ENCODE measurements around the gene CALCB.
"Not testable (repeated sequence)": the region's sequence is repeated elsewhere in the genome, so short reads cannot be mapped to it uniquely, and the experiment has no call there.

CALCB gene, protein sequence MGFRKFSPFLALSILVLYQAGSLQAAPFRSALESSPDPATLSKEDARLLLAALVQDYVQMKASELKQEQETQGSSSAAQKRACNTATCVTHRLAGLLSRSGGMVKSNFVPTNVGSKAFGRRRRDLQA

DNA sequence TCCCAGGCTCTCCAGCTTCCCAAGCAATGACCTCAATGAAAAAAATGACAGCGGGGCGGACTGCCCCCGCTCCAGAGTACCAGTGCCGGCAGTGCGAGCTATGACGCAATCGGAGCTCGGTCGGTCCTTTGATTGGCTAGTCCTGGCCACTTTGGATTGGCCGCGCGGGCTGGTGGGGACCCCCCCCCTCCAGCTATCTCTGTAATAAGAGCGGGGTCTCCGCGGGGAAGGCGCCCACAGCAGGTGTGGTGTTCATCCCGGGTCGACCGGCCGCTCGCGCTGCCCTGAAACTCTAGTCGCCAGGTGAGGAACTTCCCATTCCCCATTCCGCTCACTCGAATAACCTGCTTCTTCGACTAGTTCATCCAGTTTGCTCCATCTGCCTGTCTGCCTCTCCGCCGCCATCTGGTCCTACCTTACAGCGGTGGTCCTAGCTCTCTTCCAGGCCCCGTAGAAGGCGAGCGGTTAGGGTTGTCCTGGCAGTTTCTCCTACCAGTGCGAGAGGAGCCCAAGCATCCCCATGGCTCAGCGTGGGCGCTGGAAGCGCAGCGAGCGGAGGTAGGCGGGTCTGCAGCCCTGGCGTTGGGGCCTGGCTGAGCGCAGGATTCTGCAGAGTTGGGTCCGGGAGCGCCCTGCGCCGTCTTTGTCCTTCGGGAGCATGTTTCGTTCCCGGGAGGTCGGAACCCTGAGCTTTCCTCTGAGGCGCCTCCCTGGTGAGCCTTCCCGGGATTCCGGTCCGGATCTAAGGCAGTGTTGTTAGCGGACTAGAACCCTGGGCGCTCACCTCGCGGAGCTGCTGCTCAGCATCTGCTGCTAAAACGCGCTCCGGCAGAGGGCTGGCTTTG, at the start of gene CALCB:
Gene CALCB (plus strand): TSS at position 233 of the 845 bp plus-strand sequence. CDS start 1,126 bp downstream, outside the sequence.
- DNase-seq (ENCODE audit: low read depth in 2 of 2) = no peak

DNA sequence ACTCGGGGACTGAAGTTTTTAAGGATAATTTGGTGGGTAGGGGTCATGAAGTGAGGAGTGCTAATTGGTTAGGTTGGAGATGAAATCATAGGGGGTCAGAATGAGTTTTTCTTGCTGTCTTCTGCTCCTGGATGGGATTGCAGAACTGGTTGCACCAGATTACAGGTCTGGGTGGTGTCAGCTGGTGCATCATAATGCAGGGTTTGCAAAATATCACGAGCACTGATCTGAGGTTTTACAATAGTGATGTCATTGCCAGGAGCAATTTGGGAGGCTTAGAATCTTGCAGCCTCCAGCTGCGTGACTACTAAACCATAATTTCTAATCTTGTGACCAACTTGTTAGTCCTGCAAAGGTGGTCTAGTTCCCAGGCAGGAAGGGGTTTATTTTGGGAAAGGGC, 46.4 kb upstream of the CALCB start:
- no peak for DNase-seq (ENCODE audit: low read depth in 2 of 2)

DNA sequence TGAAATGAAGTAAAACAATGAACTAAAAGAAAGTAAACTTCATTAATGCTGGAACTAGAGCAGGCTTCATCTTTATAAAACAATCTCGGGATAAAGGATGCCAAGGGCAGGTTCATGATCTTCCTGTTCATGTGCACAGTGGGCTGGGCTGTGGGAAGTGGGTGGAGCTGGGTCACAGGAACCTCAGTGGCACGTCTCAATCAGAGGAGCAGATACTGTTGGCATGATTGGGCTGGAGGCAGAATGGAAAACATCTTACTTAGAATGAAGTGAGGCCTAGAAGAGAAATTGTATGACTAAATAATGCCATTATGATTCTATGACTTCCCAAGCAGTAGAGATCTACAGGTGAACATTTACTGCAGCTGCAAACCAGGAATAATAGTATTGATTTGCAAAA, 45.4 kb upstream of the CALCB start:
- DNase-seq (ENCODE audit: low read depth in 2 of 2) = no peak

DNA sequence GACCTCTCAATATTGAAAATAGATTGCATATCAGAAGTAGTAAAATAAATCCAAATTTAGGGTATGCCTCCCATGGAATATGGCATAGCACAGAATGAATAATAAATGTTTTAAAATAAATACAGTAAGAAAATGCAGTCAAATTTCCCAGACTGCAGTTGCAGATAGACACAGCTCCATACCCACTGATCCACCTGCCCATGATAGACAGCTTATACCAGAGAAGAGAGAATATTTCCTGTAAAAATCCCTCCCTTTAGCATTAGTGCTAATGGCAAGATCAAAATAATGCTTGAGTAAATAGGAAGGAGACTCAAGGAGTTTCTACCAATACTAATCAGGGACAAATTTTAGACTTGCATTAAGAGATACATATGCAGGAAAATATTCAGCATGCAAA, 45.0 kb upstream of the CALCB start:
- no peak for DNase-seq (ENCODE audit: low read depth in 2 of 2)

DNA sequence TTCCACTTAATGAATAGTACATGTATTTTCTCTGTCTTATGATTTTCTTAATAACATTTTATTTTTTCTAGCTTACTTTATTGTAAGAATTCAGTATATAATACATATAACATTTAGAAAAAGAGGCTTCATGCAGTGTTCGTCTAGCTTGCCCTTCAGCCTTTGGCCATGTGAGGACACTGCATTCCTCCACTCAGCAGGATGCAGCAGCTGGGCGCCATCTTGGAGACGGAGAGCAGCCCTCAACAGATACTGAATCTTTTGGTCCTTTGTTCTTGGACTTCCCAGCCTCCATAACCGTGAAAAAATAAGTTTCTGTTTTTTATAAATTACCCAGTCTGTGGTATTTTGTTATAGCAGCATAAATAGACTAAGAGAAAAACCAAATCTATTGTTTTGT, 41.4 kb upstream of the CALCB start:
- DNase-seq (ENCODE audit: low read depth in 2 of 2) = not testable (repeated sequence)

DNA sequence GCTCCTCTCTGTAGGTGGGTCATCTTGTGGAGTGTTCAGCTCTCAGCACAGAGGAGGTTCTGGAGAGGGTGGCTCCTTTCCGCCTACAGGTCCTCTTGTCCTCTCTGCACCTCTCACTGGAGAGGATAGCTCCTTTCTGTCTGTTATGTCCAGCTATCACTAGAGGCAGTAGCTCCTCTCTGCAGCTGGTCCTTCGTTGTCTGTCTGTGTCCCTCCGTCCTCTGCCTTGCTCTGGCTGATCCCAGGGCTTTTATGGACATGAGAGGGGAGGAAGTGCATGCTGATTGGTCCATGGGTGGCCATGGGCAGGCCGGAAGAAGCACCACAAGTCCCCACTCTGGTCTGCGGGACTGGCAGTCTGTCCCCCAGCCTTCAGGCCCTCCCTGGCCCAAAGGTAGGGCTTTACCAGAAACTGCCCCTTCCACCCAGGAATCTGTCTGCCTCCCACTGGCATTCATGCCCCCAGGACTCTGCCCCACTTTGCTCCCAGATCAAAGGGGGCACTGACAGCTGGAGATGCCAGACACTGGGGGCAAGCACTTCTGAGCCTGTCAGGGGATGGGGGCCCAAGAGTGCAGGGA, 38.6 kb upstream of the CALCB start:
- no peak for DNase-seq (ENCODE audit: low read depth in 2 of 2)

DNA sequence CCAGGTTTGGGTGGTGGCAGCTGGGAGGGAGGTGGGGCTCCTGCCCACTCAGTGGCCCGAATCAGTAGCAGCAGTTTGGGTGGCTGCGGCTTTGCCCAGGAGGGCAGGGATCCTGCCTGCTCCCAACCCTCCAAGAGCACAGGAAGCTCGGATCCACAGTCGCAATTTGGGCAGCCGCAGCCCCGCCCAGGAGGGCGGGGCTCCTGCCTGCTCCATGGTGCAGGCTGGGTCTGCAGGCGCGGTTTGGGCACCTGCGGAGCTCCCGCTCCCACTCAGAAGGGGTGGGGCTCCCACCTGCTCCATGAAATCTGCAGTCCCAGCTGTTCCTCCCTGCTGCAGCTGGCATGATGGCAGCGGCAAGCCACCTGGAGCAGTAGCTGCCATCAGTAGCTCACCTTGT, 38.1 kb upstream of the CALCB start:
- DNase-seq (ENCODE audit: low read depth in 2 of 2) = no peak

DNA sequence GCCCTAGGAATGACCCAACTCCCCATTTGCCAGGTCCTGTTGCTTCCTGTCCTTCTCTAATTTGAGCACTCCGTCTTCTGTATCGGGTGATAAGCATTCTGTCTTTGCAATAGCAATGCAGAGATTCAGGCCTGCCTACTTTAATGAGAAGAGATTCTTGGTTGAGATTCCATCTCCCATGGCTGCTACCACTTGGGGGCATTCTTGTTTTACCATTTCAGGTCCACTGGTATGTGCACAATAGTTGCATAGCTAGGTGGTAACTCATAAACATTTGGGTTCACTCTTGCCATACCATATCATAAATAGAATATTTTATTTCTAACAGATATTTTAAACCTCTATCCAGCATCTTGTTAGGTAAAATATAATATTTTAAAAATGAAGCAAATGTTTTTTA, 34.4 kb upstream of the CALCB start:
- DNase-seq (ENCODE audit: low read depth in 2 of 2) = no peak

DNA sequence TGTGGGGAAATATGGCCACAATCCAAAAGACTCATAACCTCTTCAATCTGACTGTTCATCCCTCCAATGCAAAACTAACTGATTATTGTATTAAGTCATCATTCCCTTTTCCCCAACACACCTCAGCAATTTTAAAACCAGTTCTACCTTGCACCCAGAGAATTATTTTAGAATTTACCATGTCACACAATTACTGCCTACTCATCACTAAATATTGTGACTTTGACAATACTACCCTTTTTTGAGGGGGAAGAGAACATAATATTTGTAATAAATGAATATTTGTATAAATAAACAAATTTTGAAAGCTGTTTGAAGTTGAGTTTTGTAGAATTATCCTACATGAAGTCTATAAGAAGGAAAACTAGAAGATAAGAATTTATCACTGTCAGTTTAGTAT, 28.2 kb upstream of the CALCB start:
- DNase-seq (ENCODE audit: low read depth in 2 of 2) = no peak

DNA sequence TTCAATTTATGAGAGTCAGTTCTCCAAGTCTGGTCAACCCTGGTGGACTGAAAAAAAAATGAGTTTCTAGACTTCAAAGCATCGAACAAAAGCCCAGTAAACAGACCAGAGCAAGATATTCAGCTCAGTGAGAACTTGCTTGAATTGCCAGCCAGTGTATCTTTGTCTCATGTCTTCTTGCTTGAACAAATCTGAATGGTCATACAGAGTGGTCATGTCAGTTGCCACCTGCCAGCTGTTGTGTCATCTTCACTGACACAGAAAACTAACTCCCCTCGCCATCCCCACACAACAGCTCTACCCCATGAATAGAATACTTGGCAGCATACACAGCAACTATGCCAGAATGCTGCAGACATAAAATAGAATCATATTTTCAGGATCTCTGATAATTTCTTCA, 27.5 kb upstream of the CALCB start:
- no peak for DNase-seq (ENCODE audit: low read depth in 2 of 2)

DNA sequence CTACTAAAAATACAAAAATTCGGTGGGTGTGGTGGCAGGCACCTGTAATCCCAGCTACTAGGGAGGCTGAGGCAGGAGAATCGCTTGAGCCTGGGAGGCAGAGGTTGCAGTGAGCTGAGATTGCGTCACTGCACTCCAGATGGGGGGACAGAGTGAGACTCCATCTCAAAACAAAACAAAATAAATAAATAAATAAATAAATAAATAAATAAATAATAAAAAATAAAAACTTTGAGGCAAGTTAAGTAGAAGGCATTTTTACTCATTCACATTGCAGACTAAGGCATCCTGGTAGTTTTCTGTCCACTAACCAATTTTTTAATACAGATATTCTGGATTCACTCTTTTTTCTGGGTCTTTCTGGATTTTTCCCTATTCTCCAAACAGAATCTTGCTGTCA, 26.7 kb upstream of the CALCB start:
- not testable (repeated sequence) for DNase-seq (ENCODE audit: low read depth in 2 of 2)

DNA sequence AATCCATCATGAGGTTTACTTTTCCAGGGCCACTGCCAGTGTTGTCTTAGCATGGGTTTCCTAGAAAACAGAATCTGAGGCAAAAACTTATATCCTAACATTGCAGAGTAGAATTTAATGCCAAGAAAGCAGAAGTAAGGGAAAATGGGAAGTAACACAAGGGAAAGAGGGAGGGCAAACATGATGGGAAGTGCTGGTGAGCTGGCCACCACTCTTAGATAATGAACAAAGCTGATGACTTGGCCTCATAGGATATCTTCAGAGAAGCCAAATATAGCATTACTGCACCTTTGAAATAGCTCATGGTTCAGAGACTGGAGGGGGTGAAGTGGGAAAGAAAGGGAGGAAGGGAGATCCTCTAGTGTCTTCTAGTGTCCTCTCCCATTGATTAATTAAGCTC, 24.8 kb upstream of the CALCB start:
- no peak for DNase-seq (ENCODE audit: low read depth in 2 of 2)

DNA sequence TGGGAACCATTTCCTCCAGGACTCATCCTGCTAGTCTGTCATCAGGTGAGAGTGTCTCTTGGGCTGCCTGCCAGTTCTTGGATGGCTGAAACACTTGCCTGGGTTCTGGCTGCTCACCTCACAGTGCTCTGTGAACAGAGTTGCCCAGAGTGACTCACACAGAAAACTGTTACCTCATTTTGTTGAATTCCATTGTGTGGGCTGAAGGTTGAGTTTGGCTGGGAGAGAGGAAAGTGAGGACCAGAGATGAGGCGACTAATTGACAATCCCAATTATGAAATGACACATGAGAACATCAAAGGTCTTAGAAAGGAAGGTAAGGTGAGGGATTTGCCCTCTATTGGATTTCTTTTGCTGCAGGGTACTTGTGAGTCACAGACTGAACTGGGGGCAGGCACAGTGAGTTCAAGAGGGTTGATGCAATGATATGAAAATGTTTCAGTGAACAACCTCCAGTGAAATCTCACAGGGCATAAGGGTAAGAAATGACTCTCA, 20.2 kb upstream of the CALCB start:
- DNase-seq (ENCODE audit: low read depth in 2 of 2) = no peak

DNA sequence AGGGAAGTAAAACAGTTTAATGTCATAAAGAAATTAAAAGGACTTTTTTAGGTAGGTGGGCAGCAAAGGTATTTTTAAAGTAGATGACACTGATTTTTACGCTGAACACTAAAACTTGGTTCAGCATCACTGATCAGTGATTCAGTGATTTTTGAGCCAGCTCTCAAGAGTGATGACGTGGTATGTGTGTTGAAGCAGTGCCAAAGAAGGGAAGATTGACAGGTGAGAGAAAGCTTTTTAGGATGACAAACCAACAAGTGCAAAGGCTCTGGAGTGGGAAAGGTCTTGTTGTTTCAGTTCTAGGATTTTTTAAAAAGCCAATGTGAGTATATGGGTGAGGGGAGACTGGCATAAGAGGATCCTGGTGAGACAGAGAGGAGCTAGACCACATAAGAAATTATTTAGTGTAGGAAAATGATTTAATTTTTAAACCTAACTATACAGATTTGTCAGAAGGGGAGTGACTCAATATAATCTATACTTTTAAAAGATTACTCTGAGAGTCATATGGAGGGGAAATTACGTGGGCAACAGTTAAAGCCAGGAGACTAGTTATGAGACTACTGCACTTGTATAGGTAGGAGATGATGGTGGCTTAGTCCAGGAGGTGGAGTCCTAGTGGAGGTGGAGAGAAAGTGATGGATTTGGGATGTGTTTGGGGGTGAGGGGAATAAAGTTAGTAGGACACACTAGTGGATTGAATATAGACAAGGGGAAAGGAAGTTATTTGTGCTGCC, 17.6 kb upstream of the CALCB start:
- no peak for DNase-seq (ENCODE audit: low read depth in 2 of 2)

DNA sequence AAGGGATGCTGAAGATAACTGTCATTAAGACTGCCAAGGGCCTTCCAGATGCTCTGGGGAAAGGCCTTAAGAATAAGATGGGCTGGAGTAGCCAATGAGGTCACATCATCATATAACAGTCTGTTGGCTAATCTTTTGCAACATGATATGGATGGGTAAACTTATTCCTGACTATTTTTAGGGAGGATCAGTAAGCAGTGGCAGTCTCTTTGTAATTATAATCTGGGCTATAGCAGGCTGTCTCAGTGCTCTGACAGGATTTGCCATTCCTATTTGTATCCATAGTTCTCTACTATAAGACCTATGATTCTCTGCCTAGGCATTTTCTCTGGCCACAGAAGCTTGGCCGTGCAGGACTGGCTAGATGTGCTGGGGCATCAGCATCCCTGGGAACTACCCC, 16.1 kb upstream of the CALCB start:
- no peak for DNase-seq (ENCODE audit: low read depth in 2 of 2)

DNA sequence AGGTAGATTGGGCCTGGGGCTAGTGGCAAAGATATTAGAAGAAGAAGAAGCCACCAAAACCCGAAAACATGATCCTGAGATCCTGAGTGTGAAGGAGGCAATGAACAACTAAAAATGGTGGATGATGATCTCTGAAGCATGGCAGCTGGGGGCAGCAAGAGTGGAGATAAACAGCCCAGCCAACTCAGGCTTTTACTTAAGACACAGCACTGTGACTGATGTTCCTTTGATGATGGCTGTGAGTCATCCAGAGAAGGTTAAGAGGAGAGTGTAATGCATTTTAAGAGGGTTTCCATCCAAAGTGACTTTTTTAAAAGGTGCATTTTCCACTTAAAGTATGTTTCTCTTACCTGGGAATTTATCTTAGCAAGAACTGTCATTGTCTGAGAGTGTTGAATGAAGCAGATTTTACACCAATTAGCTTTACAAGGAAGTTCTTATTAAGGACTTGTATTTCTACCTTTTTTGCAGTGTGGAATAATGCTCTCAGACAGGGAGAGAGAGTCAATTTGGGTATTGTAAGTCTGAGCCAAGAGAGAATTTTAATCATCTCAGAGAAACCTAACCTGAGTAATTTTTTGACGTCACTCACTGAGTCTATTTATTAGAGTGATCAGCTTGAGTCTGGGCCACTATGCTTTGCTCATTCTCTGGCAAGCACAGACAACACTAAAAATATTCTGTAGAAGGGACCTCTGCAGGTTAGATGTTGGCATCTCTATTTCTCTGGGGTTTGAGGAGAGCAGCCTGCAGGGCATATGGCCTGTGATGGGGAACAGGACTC, 14.1 kb upstream of the CALCB start:
- no peak for DNase-seq (ENCODE audit: low read depth in 2 of 2)

DNA sequence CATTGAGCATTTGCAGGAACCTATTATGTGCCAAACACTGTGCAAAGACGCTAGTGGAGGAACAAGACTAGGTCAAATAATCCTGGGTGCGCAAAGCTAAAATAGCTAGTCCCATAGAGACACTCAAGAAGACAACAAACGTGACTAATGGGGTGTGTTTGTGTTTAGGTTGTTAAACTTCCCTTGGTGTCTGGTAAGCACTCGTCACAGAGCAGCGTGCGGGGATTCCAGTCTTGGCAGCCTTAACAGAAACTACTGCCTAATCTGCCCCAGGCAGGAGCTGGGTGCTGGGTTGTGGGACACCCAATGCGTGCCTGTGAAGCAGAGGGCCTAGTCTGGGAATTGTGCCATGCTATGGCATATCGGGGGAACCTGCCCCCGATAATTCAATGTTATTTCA, 10.8 kb upstream of the CALCB start:
- DNase-seq (ENCODE audit: low read depth in 2 of 2) = no peak

DNA sequence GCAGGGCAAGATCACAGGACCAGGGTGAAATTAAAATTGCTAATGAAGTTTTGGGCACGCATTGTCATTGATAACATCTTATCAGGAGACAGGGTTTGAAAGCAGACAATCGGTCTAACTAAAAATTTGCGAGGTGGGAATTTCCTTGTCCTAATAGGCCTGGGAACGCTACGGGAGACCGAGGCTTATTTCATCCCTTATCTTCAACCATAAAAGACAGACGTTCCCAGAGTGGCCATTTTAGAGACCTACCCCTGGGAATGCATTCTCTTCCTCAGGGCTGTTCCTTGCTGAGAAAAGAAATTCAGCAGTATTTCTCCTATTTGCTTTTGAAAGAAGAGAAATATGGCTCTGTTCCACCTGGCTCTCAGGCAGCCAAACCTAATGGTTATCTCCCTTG, 3.6 kb upstream of the CALCB start:
- DNase-seq (ENCODE audit: low read depth in 2 of 2) = not testable (repeated sequence)

DNA sequence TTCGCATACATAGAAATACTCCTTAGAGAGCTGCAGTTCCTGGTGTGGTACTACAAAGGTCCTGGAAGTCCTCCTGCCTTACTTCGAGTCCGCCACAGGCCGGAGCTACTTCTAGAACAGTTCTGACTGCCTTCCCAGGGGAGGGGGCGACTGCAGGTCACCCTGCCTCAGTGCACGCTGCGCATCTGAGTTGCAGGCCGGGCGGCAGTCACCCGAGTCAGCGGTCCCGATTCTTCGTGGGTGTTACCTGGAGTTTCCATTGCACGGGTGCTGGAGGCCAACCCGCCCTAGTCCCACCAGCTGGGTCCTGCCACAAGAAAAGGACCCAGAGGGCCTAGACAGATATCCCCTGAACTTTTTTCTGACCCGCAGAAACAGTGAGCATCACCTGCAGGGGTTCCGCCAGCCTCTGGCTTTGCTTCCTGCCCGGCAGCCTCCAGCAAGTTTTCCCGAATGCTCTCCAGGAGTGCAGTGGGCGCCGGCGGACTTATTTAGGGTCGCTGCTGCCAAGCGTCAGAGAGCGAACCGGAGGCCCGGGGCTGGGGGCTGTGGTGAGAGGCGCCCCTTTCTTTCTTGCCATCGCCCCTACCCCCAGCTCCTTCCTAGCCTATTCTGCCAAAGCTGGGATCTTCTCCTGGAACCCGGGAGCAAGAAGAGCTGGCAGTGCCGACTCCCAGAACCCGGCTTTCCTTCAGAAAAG, 1.7 kb upstream of the CALCB start:
- DNase-seq (ENCODE audit: low read depth in 2 of 2) = no peak

DNA sequence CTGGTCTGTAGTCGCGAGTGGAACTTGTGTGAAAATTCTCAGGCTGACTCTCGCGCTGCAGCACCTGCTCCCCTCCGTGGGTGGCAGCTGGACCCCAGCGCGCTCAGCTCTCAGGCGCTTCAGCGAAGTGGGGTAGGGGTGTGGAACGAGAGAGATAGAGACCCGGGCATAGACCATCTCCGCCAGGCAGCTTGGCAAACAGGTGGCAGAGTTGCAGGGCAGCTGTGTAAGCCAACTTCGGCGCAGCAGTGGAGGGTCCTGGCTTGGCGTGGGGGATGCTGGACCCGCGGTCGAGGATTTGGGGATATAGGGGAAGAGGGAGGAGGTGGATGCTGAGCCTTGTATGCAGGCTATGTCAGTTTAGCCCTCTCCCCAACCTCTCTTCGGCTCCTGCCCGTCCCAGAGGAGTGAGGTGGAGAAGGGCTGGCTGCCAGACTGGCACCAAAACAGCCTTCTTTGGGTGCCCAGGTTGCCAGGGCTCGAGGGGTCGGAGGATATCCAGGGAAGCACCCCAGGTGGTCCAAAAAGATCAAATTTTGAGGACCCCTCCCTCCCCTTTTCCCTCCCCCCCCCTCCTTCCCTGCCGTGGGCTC, 746 bp upstream of the CALCB start:
- no peak for DNase-seq (ENCODE audit: low read depth in 2 of 2)
